ENCODE results near the gene ZYG11B. TPM values are rescaled to one million over a fixed set of nuclear protein-coding genes. Genes with fewer than 3 reads are reported as not detected.
"Not testable (repeated sequence)": the region's sequence is repeated elsewhere in the genome, so short reads cannot be mapped to it uniquely, and the experiment has no call there.

The ZYG11B gene
- total RNA-seq, 1 donor from 2014 or later = 18.2 TPM

DNA sequence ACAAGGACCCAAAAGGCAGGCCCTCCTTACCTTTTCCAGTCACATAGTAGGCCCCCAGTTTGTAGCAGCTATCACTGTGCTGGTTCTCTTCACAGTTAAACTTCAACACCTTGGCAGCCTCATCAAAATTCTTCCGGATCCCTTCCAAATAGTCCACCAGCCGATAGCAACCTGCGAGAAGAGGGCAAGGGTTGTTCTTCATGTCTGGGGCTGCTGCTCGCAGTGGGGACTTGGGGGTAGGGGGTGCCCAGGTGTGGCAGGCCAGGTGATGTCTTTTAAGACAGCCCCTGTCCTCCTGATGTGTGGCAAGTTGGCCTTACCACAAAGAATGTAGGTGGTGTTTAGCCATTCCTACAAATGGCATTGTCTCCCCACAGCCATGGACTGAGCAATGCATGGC, 33.6 kb upstream of the ZYG11B start:
- FAIRE-seq (no peak), DNase-seq (ENCODE audit: low read depth) (no peak)
- no peak overlapping the region for H3K4me3 ChIP-seq (ENCODE audit: low read depth, low read length)
- peaks cover 12% of the 10 kb centered on the region for H3K36me3 ChIP-seq (ENCODE audit: control insufficient read depth, insufficient read depth, low read length)
- no peaks in the 10 kb centered on the region for H3K27me3 ChIP-seq (ENCODE audit: control insufficient read depth, insufficient read depth, low read length)
- TF ChIP-seq, protein P1, sequence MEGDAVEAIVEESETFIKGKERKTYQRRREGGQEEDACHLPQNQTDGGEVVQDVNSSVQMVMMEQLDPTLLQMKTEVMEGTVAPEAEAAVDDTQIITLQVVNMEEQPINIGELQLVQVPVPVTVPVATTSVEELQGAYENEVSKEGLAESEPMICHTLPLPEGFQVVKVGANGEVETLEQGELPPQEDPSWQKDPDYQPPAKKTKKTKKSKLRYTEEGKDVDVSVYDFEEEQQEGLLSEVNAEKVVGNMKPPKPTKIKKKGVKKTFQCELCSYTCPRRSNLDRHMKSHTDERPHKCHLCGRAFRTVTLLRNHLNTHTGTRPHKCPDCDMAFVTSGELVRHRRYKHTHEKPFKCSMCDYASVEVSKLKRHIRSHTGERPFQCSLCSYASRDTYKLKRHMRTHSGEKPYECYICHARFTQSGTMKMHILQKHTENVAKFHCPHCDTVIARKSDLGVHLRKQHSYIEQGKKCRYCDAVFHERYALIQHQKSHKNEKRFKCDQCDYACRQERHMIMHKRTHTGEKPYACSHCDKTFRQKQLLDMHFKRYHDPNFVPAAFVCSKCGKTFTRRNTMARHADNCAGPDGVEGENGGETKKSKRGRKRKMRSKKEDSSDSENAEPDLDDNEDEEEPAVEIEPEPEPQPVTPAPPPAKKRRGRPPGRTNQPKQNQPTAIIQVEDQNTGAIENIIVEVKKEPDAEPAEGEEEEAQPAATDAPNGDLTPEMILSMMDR (IDR thresholded peaks at IDR 0.05; ENCODE audit: insufficient read depth, low read length, severe bottlenecking) = no peak

DNA sequence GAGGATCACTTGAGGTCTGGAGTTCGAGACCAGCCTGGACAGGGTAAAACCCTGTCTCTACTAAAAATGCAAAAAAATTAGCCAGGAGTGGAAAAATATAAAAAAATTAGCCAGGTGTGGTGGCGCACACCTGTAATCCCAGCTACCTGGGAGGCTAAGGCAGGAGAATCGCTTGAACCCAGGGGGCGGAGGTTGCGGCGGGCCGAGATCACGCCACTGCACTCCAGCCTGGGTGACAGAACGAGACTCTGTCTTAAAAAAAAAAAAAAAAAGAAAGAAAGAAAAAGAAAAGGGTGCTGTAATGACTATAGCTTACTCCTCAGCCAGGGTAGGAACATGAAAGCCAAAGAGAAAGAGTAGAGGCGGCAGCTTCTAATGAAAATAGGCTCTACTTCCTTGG, 32.9 kb upstream of the ZYG11B start:
- H3K4me3 ChIP-seq (ENCODE audit: low read depth, low read length); H3K27me3 ChIP-seq (ENCODE audit: control insufficient read depth, insufficient read depth, low read length); FAIRE-seq; DNase-seq (ENCODE audit: low read depth): not testable (repeated sequence)
- peaks cover 12% of the 10 kb centered on the region for H3K36me3 ChIP-seq (ENCODE audit: control insufficient read depth, insufficient read depth, low read length)

DNA sequence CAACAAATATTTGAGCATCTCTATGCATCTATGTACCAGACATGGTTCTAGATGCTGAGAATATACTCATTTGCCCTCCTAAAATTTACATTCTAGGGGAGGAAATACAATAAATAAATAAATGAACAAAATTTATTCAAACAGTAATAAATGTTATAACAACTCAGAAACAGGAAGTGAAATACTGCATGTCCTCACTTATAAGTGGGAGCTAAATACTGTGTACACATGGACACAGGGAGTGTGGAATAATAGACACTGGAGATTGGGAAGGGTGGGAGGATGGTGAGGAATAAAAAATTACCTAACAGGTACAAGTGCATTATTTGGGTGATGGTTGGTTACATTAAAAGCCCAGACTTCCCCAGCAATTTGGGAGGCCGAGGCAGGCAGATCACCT, 32.4 kb upstream of the ZYG11B start:
- Histone ChIP-seq H3K36me3 (ENCODE audit: control insufficient read depth, insufficient read depth, low read length) (peaks cover 10% of the 10 kb centered on the region), H3K4me3 (ENCODE audit: low read depth, low read length) (no peak overlapping the region), H3K27me3 (ENCODE audit: control insufficient read depth, insufficient read depth, low read length) (no peaks in the 10 kb centered on the region)
- no peak for DNase-seq (ENCODE audit: low read depth)
- TF ChIP-seq, protein P1 (IDR thresholded peaks at IDR 0.05; ENCODE audit: insufficient read depth, low read length, severe bottlenecking) = no peak
- no peak for FAIRE-seq

DNA sequence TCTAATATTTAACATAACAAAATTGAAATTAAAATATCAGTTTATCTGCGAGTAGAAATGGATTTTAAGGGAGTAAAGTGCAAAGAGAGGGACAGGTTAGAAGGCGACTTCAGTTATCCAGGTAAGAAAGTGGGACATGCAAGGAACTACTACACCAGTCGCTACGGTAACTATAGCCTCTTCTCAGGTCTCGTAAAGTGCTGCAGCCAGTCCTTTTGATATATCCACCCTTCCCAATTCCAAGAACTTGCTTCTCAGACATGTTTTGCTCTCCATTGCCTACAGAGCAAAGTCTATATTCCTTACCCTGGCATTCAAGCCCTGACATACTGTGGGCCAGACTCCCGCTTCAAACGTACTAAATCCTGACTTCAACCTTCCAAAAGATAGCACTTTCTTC, 30.6 kb upstream of the ZYG11B start:
- H3K4me3 ChIP-seq (ENCODE audit: low read depth, low read length) = no peak overlapping the region
- no peaks in the 10 kb centered on the region for H3K27me3 ChIP-seq (ENCODE audit: control insufficient read depth, insufficient read depth, low read length)
- TF ChIP-seq, protein P1 (IDR thresholded peaks at IDR 0.05; ENCODE audit: insufficient read depth, low read length, severe bottlenecking) = no peak
- FAIRE-seq (no peak), DNase-seq (ENCODE audit: low read depth) (no peak)
- peaks cover 9% of the 10 kb centered on the region for H3K36me3 ChIP-seq (ENCODE audit: control insufficient read depth, insufficient read depth, low read length)

DNA sequence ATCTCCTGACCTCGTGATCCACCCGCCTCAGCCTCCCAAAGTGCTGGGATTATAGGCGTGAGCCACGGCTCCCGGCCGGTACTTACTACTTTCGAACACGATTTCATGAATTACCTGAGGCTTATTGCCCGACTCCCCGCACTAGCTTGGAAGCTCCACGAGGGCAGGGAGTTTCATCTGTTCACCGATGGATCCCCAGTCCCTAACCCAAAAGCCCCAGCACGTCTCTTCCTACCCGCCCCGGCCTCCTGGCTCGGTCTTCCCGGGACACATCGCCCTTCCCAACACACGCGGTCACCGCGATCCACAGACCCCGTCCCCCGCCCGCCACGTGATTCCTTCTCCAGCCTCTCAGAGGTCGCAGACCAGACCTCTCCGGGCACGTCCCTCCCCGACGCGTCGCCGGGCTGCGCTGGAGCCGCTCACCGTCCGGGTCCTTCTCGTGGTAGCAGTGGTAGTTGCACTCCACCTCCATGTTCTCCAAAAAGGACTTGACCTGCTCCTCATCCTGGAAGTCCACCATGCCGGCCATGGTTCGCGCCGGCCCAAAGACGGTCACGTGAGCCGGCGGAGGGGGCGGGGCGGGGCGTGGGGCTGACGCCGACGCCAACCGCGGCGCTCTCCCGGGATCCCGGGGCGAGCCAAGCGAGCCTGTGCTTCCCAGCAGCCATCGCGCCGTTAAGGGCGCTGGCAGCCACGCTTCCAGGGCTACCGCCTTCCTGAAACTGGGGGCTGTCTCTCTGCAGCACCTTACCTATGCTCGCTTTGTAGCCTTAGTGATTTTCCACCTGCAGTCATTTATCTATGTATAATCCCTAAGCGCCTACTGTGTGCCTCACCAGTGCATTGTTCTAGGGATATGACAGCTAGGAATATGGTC, 28.2 kb upstream of the ZYG11B start, which contains the start of gene COA7:
Gene COA7 (minus strand): TSS at position 553 of the 880 bp plus-strand sequence. CDS start 21 bp downstream, at position 532.
- FAIRE-seq (no peak), DNase-seq (ENCODE audit: low read depth) (peak; percentile 53)
- Histone ChIP-seq H3K4me3 (ENCODE audit: low read depth, low read length) (peak within 1 kb of the TSS; percentile 93), H3K27me3 (ENCODE audit: control insufficient read depth, insufficient read depth, low read length) (no peaks in the 10 kb centered on the region), H3K36me3 (ENCODE audit: control insufficient read depth, insufficient read depth, low read length) (no peaks in the 10 kb centered on the region)
- TF ChIP-seq, protein P1 (IDR thresholded peaks at IDR 0.05; ENCODE audit: insufficient read depth, low read length, severe bottlenecking) = no peak

DNA sequence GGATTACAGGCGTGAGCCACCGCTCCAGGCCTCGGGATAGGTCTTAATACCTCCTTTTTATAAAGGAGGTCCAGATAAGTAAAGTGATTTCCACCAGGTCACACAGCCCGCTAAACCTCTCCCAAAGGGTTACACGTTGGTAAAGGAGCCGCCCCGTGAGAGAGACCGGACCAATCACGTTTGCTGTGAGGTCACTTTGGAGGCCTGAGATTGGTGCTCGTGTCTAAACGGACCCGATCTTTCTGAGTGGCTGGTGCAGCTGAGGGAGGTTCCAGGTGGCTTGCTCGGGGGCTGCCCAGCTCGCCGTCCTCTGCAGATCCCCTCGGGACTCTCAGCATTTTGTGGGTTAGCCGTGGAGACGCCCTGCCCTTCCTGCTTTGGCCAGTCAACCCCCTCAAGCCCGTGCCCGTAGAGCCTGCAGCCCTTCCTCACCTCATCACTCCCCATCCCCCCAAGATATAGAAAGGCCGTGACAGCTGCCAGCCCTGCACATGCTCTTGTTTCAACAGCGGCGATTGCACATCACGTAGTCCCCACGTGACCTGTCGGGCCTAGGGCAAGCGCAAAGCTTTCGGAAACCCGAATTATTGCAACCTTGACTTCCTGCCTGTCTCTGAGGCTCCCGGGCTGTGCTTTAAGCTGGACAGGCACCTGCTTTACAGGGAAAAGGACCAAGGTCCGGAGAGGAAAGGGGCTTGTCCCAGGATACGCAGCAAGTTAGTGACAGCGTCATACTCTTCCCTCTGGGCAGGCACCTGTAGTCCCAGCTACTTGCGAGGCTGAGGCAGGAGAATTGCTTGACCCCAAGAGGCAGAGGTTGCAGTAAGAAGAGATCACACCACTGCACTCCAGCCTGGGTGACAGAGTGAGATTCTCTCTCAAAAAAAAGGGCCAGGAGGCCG, 23.1 kb upstream of the ZYG11B start:
- DNase-seq (ENCODE audit: low read depth) = peak; percentile 85
- H3K27me3 ChIP-seq (ENCODE audit: control insufficient read depth, insufficient read depth, low read length) = no peaks in the 10 kb centered on the region
- H3K4me3 ChIP-seq (ENCODE audit: low read depth, low read length) = peak overlapping the region; percentile 66
- no peaks in the 10 kb centered on the region for H3K36me3 ChIP-seq (ENCODE audit: control insufficient read depth, insufficient read depth, low read length)
- TF ChIP-seq, protein P1 (IDR thresholded peaks at IDR 0.05; ENCODE audit: insufficient read depth, low read length, severe bottlenecking) = no peak
- FAIRE-seq = no peak

All from bronchial epithelial cell (primary cell).